22Rv1 (cell line): Measurements from ENCODE around the gene CNN3.

Source experiments
- ZFX ChIP-seq: fragments of 450-650 bp; IDR thresholded peaks from 2 replicates; pipeline ENCODE4 v1.6.1; 2017; ENCODE audit warnings: antibody characterized with exemption, borderline replicate concordance
- TF ChIP-seq, protein P1 (sequence below): fragments of 450-650 bp; IDR thresholded peaks from 2 replicates; pipeline ENCODE4 v1.5.1; 2017; ENCODE audit warnings: mild to moderate bottlenecking

DNA sequence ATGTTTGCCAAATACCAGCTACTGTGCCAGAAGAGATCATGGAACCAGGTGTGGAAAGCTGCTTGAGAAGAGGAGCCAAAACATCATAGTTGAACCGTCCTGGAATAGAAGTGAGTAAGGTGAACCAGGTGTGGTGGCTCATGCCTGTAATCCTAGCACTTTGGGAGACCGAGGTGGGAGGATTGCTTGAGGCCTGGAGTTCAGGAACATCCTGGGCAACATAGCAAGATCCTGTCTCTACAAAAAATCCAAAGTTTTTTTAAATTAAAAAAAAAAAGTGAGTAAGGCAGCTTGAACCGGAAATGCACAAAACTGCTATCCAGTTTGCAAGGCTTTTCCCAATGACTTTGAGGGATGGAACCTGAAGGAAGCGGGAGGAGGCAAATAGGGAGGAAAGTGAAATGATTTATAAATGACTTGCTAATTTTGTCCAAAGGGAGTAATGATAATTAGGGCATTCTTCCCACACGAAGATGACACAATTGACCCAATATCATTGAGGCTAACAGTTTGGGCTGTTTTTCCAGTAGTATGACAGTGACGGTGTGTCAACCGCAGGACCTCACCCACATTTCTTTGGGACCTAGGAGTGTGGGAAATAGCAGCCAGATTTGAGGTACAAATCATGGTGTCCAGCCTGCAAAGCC, 1.5 kb upstream of the CNN3 start:
- TF ChIP-seq, protein P1, sequence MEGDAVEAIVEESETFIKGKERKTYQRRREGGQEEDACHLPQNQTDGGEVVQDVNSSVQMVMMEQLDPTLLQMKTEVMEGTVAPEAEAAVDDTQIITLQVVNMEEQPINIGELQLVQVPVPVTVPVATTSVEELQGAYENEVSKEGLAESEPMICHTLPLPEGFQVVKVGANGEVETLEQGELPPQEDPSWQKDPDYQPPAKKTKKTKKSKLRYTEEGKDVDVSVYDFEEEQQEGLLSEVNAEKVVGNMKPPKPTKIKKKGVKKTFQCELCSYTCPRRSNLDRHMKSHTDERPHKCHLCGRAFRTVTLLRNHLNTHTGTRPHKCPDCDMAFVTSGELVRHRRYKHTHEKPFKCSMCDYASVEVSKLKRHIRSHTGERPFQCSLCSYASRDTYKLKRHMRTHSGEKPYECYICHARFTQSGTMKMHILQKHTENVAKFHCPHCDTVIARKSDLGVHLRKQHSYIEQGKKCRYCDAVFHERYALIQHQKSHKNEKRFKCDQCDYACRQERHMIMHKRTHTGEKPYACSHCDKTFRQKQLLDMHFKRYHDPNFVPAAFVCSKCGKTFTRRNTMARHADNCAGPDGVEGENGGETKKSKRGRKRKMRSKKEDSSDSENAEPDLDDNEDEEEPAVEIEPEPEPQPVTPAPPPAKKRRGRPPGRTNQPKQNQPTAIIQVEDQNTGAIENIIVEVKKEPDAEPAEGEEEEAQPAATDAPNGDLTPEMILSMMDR, result no peak
- TF ChIP-seq ZFX, result no peak
